ENCODE measurements around the gene EIF4E. TPM values are rescaled to one million over a fixed set of nuclear protein-coding genes. Genes with fewer than 3 reads are reported as not detected.

The EIF4E gene
- polyA plus RNA-seq, 1 donor from 2014 or later, result 189 TPM

- H3K9me2 ChIP-seq (ENCODE audit: insufficient read depth, low read length), result no peaks in the 10 kb centered on the region
- no peaks in the 10 kb centered on the region for H3K36me3 ChIP-seq (ENCODE audit: insufficient read depth, low read length)
- H3F3A ChIP-seq (ENCODE audit: insufficient read depth, low read length, poor library complexity, severe bottlenecking), result no peaks in the 10 kb centered on the region
- no peak overlapping the region for H3K9ac ChIP-seq (ENCODE audit: low read length)
- H3K9me3 ChIP-seq (ENCODE audit: low read length), result no peaks in the 10 kb centered on the region
- H3K79me2 ChIP-seq (replicated peaks; ENCODE audit: insufficient read depth, low read length), result no peaks in the 10 kb centered on the region
- H3K27ac ChIP-seq (ENCODE audit: low read length), result no peak overlapping the region
- no peaks in the 10 kb centered on the region for H3K27me3 ChIP-seq (ENCODE audit: insufficient read depth, low read depth, low read length)
- no peak overlapping the region for H3K4me2 ChIP-seq (ENCODE audit: low read length)
- no peak for TF ChIP-seq TAF1 (IDR thresholded peaks at IDR 0.05; ENCODE audit: low read depth)
- no peak for TF ChIP-seq POLR2AphosphoS5 (IDR thresholded peaks at IDR 0.05)
- TF ChIP-seq RAD21 (conservative IDR thresholded peaks at IDR 0.05), result no peak
- TF ChIP-seq SMC3 (conservative IDR thresholded peaks at IDR 0.05; ENCODE audit: poor library complexity), result no peak
- TF ChIP-seq REST (IDR thresholded peaks at IDR 0.05; ENCODE audit: borderline replicate concordance), result no peak
- no peak for TF ChIP-seq MXI1 (conservative IDR thresholded peaks at IDR 0.05; ENCODE audit: poor library complexity, severe bottlenecking)
- TF ChIP-seq EP300 (conservative IDR thresholded peaks at IDR 0.05; ENCODE audit: poor library complexity, severe bottlenecking), result no peak
- TF ChIP-seq CTCF (IDR thresholded peaks at IDR 0.05; ENCODE audit: poor library complexity, severe bottlenecking), result no peak
- no peak for TF ChIP-seq EZH2 (IDR thresholded peaks at IDR 0.05; ENCODE audit: borderline replicate concordance, insufficient read depth, low read length, poor library complexity, severe bottlenecking)
- no peak overlapping the region for H2AFZ ChIP-seq (ENCODE audit: low read depth, low read length)
- no peak overlapping the region for H3K4me3 ChIP-seq (ENCODE audit: low read length)
- no peaks in the 10 kb centered on the region for H4K20me1 ChIP-seq (ENCODE audit: insufficient read depth)
Measured at GRCh38 chr4:98959411-98959810, 30.5 kb upstream of the EIF4E start.

- Histone ChIP-seq H3K27ac (ENCODE audit: low read length) (no peak overlapping the region), H3K9me3 (ENCODE audit: low read length) (no peaks in the 10 kb centered on the region), H3K9me2 (ENCODE audit: insufficient read depth, low read length) (no peaks in the 10 kb centered on the region), H3K36me3 (ENCODE audit: insufficient read depth, low read length) (no peaks in the 10 kb centered on the region), H3K27me3 (ENCODE audit: insufficient read depth, low read depth, low read length) (no peaks in the 10 kb centered on the region), H3K4me3 (ENCODE audit: low read length) (no peak overlapping the region), H3K4me2 (ENCODE audit: low read length) (no peak overlapping the region), H2AFZ (ENCODE audit: low read depth, low read length) (no peak overlapping the region), H3K9ac (ENCODE audit: low read length) (no peak overlapping the region), H4K20me1 (ENCODE audit: insufficient read depth) (no peaks in the 10 kb centered on the region), H3F3A (ENCODE audit: insufficient read depth, low read length, poor library complexity, severe bottlenecking) (no peaks in the 10 kb centered on the region), H3K79me2 (replicated peaks; ENCODE audit: insufficient read depth, low read length) (no peaks in the 10 kb centered on the region)
- no peak for TF ChIP-seq SMC3 (conservative IDR thresholded peaks at IDR 0.05; ENCODE audit: poor library complexity)
- TF ChIP-seq RAD21 (conservative IDR thresholded peaks at IDR 0.05), result no peak
- no peak for TF ChIP-seq REST (IDR thresholded peaks at IDR 0.05; ENCODE audit: borderline replicate concordance)
- no peak for TF ChIP-seq CTCF (IDR thresholded peaks at IDR 0.05; ENCODE audit: poor library complexity, severe bottlenecking)
- TF ChIP-seq EZH2 (IDR thresholded peaks at IDR 0.05; ENCODE audit: borderline replicate concordance, insufficient read depth, low read length, poor library complexity, severe bottlenecking), result no peak
- no peak for TF ChIP-seq EP300 (conservative IDR thresholded peaks at IDR 0.05; ENCODE audit: poor library complexity, severe bottlenecking)
- TF ChIP-seq MXI1 (conservative IDR thresholded peaks at IDR 0.05; ENCODE audit: poor library complexity, severe bottlenecking), result no peak
- no peak for TF ChIP-seq TAF1 (IDR thresholded peaks at IDR 0.05; ENCODE audit: low read depth)
- TF ChIP-seq POLR2AphosphoS5 (IDR thresholded peaks at IDR 0.05), result no peak
Measured at GRCh38 chr4:98958065-98958464, 29.1 kb upstream of the EIF4E start.
